Measurements from ENCODE around the gene ATP6V0B.

The ATP6V0B gene

DNA sequence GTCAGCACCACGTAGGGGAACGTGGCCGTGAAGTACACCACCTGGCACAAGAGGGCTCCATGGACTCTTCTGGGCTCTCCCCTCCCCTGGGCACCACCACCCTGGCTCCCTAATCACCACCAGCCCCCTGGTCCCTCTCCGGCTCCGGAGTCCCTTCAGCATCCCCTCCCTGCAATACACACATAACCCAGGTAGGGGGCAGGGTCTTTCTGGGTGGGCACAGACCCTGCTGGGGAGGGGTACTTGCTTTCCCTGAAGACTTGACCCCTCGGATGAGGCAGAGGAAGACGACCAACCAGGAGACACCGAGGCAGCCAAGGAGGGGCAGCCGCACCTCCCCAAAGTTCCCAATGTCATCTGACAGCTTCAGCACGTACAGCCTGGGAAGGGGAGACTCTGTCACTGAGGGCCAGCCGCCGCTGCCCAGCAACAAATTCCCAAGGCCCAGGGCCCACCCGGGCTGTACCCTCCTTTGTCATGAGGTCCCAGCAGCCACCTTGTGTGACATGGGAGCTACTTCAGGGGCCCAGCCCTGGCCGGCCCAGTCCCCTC, 27.9 kb downstream of the ATP6V0B start:
- DNase-seq (ENCODE audit: low read depth) = no peak

DNA sequence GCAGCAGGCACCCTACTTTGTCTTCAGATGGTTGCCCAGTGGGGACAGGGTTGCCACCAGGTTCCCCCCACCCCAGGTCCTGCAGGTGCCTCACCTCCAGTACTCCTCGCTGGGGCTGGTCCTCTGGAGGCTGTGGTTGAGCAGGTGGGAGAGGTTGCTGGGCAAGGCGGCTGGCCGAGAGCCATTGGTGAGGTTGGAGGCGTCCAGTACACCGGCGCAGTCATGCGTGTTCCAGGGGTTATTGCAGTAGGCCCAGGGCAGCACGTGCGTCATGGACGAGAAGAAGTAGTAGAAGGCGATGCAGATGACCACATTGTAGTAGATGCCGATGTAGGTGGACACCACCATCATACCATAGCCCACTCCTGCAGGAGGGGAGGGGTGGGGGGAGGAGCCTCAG, 33.5 kb downstream of the ATP6V0B start:
- DNase-seq (ENCODE audit: low read depth) = no peak

DNA sequence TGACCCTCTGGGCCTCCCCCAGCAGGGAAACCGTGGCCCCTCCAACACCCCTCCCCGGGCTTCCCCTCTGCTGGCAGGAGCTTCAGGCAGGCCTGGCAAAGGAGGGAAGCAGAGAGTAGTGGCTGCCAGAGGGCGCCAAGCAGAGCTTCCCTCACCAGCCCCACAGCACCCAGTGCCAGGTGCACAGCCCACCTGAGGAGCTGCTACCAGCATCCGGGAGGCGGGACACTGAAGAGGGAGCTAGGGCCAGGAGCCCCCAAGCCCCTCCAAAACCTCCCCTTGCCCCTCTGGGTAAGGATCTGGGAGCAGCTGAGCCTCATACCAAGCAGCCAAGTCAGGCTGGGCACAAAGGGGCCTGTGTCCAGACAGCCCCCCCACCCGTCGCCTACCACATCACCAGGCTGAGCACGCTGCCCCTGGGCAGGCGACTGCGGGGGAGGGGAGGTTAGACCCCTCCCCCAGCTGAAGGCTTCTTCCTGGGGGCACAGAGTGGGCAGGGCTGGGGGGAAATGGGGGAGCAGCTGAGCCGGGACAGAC, 36.2 kb downstream of the ATP6V0B start:
- DNase-seq (ENCODE audit: low read depth) = no peak

DNA sequence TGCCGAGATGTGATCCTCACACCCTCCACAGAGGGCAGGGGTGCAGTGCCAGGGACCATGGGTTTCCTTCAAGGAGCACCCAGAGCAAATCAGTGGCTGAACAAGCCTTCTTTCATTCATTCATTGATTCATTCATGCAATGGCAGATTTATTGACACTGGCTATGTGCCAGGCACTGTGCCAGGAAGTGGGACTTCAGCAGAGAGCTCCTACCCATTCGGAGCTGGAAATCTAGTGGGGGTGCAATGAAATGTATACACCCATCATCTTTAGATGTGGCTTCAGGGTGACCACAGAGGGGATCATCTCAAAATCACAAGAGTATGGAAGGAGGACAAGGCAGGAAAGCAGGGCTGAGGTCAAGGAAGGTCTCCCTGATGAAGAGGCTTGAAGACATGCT, 37.6 kb downstream of the ATP6V0B start:
- DNase-seq (ENCODE audit: low read depth) = no peak

DNA sequence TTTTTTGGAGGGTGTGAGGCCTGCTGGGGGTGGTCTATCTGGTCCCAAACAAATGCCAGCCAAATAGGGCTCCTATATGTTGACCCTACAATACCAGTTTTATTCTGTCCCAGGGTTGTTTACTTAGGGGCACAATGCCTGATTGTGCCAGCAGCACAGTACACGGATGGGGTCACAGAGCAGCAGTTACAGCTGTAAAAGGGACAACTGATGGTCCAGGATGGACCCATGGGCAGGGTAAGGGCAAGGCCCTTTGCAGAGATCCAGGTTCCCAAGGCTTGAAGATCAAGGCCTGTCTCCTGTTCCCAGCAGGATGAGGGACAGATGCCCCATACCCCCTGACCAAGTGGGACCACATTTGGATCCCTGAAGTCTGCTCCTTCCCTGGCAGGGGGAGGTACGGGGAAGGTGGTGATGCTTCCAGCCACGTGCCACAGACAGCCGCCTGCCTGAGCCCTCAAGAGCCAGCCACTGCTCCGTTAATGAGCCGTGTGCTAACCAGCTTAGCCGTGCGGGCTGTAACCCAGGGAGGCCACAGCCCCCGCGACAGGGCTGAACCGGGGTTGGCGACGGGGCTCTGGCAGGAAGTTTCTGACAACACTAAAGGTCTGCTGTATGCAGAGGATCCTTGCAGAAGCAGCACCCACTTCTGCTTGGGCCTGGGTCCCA, 38.3 kb downstream of the ATP6V0B start:
- no peak for DNase-seq (ENCODE audit: low read depth)

DNA sequence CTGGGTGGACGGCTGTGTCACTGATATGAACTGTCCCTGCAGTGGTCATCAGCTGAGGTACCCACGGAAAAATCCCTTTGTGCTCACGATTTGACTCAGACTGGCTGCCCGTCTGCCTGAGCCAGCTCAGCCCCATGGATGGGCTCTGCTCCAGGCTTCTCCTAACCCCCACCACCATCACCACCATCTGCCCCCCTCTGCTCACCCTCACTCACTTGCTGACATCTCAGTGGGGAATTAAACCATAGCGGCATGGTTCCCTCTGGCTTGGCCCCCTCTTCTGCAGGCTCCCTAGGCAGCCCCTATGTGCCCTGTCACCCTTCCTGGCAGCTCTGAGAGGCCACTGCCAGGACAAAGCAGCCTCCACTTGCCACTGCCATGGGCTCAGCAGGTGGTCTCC, 39.2 kb downstream of the ATP6V0B start:
- no peak for DNase-seq (ENCODE audit: low read depth)

DNA sequence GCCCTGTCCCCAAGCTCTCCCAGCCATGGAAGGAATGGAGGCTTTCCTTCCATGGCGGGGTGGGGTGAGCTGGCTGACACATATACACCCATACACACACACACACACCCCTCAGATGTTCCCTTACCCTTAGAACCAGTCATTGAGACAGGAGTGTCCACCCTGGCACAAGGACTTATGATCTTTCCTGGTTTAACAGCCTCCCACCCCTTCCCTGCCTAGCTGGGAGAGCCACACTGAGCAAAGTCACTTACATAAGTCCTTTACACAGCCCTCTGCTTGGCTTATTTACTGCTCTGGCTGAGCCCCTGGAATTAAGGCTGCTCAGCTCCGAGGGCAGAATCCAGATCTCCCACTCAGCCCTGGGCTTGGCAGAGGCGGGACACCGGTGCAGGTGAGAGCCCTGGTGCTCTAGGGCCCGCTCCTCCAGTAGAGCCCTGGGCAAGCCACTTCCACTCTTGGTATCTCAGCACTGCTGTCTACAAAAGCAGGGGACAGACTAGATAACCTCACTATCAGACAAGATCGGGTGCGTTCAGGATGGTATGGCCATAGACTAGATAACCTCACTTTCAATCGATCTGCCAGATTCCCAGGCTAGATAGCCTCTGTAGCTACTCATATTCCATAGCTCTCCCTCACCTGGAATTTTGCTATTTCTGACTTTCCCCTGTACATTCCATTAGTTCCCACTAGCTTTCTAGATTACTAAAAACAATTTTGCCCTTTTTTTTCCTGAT, 39.8 kb downstream of the ATP6V0B start:
- no peak for DNase-seq (ENCODE audit: low read depth)

DNA sequence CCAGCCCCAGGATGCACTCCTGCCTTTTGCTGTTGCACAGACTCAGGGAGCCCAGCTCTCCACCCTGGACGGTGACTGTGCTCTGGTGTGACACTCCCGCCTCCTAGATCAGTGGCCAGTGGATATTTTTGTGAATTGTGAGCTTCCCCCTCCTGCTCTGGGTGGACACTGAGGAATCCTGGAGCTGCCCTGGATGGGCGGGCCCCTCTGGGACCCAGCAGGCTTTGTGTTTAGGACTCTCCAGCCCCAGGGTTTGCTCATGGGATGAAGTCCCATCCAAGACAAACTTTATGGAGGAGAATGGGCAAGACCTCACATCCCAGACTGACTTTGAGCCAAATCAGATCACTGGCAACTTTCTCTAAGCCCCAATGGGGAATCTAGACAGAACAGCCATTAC, 40.4 kb downstream of the ATP6V0B start:
- DNase-seq (ENCODE audit: low read depth) = no peak

DNA sequence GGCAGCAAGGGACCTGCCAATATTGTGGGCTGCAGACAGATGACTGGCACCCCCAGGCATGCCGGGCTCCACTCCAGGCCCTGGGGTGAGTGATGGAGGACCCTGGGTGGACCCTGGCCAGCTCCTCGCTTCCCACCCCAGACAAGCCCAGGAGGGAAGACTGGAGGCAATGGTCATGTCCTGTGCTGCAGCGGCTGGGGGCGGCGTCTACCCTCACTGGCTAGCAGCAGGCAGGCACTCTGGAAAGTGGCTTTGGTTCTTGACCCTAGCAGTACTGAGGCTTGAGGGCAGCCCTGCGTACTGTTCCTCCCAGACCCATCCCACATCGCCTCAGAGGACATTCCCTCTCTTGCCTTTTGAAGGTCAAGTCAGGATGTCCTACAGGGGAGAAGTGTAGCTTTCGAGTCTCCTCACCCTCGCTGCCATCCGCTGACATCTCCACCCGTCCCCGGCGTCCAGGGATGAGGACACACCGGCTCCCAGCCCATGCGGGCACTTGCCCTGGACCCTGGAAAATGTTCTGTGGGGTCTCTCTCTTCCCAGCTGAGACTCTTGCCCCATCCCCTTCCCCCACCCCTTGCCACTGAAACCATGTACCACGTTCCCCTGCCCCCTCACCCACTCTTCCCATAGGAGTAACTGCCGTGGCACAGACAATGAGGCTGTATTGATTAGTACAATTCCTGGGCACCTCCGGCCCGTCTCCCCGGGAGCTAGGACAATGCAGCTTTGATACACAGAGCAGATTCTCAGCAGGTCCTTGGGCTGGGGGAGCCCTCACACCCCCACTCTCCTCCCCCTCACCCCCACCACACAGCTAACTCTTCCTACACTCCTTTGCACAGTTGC, 41.5 kb downstream of the ATP6V0B start:
- no peak for DNase-seq (ENCODE audit: low read depth)

DNA sequence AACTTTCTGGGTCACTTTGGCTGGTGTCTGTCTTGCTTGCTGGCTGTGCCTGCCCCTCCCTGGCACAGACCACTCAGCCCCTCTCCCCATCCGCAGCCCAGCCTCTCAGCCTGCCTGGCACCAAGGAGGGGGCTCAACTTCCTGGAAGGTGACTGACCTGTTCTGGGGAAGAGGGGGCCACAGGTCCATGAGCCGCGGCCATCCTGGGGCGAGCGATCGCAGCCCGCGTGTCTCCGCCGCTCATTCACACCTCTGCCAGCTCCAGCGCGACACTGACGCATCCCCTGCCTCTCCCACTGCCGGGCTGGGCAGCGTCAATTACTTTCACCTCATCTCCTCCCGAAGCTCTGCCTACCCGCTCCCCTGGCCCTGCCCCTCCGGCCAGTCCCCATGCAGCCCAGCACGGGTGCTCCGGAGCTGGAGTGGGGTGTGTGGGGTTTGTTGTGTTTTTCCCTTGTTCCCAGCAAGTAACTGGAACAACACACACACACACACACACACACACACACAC, 42.2 kb downstream of the ATP6V0B start:
- no peak for DNase-seq (ENCODE audit: low read depth)

DNA sequence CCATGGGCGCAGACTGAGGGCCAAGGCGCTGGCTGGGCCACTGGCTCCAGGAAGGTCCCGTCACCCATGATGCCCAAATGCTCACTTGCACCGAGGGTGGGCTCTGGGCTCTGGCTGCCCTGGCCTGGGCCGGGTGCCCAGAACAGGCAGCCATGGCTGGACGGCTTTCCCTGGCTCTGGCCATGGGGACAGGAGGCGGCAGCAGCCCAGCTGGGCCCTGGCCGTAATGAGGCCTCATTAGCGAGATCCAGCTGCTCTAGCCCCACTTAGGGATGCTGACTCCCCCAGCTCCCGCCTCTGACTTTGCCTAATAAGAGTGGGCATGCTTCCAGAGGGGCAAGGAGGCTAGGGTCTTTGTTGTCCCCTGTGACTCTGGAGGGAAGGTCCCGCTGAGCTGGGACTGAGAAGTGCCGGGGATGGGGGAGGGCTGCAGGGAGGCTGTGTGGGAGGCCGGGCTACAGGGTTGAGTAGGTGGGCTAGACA, 44.7 kb downstream of the ATP6V0B start:
- DNase-seq (ENCODE audit: low read depth) = no peak

DNA sequence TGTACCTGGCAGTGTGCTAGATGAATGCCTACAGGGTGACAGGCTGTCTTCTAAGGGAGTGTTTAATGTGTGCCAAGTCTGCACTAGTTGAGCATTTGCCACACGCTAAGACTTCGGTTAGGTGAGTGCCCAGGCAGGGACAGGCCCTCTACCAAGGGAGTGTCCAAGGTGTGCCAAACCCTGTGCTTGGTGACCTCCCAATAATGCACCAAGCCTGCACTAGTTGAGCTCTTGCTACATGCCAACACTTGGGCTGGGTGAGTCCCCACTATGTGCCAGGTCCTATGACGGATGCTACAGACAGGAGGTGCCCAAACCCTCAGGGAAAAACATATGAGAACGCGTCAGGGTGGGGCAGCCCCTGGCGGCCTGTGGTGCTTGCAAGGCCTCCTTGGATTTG, 45.7 kb downstream of the ATP6V0B start:
- no peak for DNase-seq (ENCODE audit: low read depth)

DNA sequence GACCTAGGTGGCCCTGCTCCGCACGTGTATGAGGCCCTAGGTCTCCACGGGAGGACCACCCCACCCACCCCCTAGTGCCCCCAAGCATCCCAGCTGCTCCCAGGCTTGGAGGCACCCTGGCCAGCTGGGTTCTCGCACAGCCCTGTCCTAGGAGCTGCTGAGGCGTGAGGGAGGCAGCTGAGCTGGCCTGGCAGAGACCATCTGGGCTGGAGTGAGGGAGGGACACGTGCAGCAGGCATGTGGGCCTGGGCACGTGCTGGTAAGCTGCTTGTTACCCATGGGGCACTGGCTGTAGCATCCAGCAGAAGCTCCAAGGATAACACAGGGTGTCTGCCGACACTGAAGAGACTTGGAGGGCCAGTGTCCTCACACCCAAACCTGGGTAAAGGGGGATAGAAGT, 46.4 kb downstream of the ATP6V0B start:
- no peak for DNase-seq (ENCODE audit: low read depth)

DNA sequence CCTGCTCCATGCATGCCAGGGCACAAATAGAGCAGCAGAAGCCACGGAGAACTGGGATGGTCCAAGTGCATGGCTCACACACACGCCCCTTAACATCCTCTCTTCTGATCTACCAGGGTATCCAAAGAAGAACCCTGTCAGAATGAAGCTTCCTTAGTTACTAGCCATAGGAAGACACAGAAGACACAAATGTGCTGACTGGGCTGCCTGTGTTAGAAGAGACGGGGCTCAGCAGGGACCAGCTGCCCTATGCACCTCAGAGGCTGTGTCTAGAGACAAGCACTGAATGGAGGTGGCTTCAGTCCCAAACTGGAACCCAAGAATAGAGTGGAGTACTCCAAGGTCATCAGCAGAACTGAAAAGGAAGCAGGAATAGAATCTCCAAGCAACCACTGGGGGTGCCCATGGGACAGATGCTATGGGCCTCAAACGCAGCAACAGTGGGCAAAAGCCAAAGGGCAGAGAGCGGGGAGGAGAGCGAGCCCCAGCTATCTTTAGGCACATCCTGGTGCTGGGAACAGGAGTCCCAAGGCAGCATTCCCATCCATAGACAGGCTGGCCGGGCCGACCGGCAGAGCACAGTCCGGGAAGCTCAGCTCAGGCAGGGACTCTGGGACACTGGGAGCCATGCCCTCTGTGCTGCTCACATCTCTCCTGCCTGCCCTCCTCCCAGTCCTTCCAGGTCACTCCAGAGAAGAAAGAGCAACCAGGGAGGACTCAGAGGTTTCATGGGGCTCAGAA, 47.0 kb downstream of the ATP6V0B start:
- no peak for DNase-seq (ENCODE audit: low read depth)

DNA sequence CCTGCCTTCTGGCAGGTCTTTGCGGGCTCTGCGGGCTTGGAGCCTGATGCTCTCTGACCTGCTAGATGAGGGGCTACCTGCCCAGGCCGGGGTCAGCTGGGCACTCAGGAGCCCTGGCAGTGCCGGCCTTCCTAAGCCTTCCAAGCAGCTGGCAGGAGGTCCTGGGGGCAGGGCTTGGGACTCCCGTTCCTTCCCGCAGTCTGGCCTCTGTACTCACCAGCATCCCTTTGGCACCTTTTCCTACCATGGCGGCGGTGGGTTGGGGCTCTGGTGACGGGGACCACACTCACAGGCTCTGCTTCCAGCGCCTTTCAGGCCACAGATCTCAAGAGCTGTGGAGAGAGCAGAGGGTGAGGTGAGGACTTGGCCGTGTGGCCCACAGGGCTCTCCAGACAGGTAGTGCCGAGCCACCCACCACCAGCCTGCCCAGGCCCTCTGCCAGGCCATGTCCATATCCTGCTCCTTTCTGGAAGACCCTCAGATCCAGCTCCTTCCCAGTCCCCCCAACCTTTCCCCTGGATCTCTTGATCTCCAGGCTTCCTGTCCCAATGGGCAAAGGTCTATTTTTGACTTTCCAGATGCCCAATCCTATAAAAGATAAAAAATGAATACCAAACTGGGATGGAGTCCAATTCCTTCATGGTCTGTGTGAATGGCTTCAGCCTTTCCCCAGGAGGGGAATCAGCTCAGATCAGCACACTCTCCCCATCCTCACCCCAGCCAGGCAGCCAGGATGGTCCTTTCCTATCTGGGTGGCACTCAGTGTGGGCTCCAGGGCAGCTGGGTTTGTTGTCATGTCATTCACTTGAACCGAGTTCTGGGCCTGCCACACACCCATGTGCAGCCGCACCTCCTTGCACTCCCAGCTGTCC, 49.5 kb downstream of the ATP6V0B start:
- no peak for DNase-seq (ENCODE audit: low read depth)

DNA sequence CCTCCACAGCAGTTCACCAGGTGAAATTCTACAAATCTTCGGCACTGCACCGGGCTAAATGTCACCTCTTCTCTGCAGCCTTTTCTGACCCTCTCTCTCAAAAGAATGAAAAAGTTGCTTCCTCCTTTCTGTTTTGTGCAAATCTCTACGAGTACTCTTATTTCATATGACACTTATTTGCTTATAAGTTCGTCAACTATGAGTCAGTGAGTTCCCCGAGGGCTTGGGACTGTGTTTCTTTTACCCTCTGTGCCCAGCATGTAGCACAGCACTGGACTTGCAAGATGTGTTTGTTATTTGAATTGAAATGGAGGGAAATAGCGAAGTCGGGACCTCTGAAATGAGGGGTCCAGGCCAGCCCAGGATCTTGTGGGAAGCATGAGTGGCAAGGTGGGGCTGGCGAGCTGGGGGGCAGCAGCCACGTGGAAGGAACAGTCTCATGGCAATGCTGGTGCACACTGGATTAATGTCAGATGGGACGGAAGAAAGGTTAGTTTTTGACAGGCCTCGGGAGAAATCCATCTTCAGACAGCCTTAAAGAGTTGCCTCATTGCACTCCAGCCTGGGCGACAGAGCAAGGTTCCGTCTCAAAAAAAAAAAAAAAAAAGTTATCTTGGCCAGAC, 50.3 kb downstream of the ATP6V0B start:
- DNase-seq (ENCODE audit: low read depth) = no peak

DNA sequence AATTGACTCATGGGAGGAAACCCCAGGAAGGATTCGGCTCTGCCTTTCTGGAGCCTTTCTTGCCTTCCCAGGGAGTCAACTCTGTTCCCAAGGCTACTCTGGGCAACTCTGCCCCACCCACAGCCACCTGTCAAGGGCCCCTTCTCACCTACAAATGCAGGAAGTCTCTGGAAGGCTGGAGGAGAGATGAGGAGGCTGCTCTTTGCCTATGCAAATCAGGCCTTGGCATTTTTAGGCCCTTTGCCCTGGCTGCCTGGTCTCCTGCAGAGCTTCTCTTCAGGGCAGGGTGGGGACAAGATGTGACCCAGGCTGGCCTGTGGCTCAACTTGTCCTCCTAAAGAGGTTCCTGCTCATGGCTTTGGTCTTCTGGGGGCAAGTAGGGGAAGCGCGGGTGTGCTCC, 51.1 kb downstream of the ATP6V0B start:
- no peak for DNase-seq (ENCODE audit: low read depth)

DNA sequence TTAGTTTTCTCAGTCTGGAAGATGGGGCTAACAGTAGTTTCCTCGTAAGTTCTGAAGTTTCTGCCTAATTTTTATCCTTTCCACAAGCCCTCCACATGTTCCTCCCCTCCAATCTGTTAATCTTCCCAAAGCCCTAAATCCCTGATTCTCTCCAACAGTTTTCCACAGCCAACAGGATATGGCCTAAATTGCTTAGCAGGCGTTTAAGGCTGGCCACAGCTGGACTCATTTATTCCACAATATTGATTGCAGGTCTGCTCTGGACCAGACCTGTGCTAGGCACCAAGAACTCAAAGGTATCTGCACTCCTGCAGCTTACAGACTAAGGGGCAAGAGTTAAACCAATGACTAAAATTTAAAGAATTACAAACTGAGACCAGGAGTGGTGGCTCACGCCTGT, 52.6 kb downstream of the ATP6V0B start:
- no peak for DNase-seq (ENCODE audit: low read depth)
